Measurements from ENCODE around the gene TCF4.

Gene TCF4

GRCh38 chr18:55375930-55376329 lies 212.1 kb downstream of the TCF4 start:
- DNase-seq, result no peak

- no peak for DNase-seq
Measured at GRCh38 chr18:55374741-55375140, 213.3 kb downstream of the TCF4 start.

GRCh38 chr18:55372209-55372608 lies 215.8 kb downstream of the TCF4 start:
- DNase-seq, result no peak

- DNase-seq, result no peak
Measured at GRCh38 chr18:55370936-55371335, 217.1 kb downstream of the TCF4 start.

GRCh38 chr18:55369346-55369745 lies 218.6 kb downstream of the TCF4 start:
- no peak for DNase-seq

GRCh38 chr18:55365342-55365741 lies 222.7 kb downstream of the TCF4 start:
- no peak for DNase-seq

- no peak for DNase-seq
Measured at GRCh38 chr18:55362303-55362702, 225.7 kb downstream of the TCF4 start.

- no peak for DNase-seq
Measured at GRCh38 chr18:55361492-55362250, 226.3 kb downstream of the TCF4 start.

- DNase-seq, result no peak
Measured at GRCh38 chr18:55360061-55360460, 227.9 kb downstream of the TCF4 start.

- no peak for DNase-seq
Measured at GRCh38 chr18:55356815-55357214, 231.2 kb downstream of the TCF4 start.

- no peak for DNase-seq
Measured at GRCh38 chr18:55355223-55355622, 232.8 kb downstream of the TCF4 start.

GRCh38 chr18:55354795-55355194 lies 233.2 kb downstream of the TCF4 start:
- DNase-seq, result no peak

GRCh38 chr18:55353806-55354205 lies 234.2 kb downstream of the TCF4 start:
- no peak for DNase-seq

GRCh38 chr18:55353391-55353790 lies 234.6 kb downstream of the TCF4 start:
- no peak for DNase-seq

GRCh38 chr18:55351980-55352714 lies 235.8 kb downstream of the TCF4 start:
- no peak for DNase-seq

- no peak for DNase-seq
Measured at GRCh38 chr18:55351241-55351691, 236.7 kb downstream of the TCF4 start.

GRCh38 chr18:55349685-55350084 lies 238.3 kb downstream of the TCF4 start:
- no peak for DNase-seq

GRCh38 chr18:55346961-55347740 lies 240.8 kb downstream of the TCF4 start:
- no peak for DNase-seq

- no peak for DNase-seq
Measured at GRCh38 chr18:55346387-55346786, 241.6 kb downstream of the TCF4 start.

GRCh38 chr18:55345103-55345950 lies 242.7 kb downstream of the TCF4 start:
- no peak for DNase-seq

- DNase-seq, result no peak
Measured at GRCh38 chr18:55343396-55344073, 244.5 kb downstream of the TCF4 start.

- DNase-seq, result no peak
Measured at GRCh38 chr18:55340998-55341397, 247.0 kb downstream of the TCF4 start.
